HuH-7.5 (cell line): Measurements from ENCODE around the gene CLCA2.
"Not testable (repeated sequence)": the region's sequence is repeated elsewhere in the genome, so short reads cannot be mapped to it uniquely, and the experiment has no call there.

ENCODE experiments used
- DNase-seq: peaks from one replicate; pipeline ENCODE4 v3.0.0; 2011; ENCODE audit warnings: low spot score

CLCA2 gene

DNA sequence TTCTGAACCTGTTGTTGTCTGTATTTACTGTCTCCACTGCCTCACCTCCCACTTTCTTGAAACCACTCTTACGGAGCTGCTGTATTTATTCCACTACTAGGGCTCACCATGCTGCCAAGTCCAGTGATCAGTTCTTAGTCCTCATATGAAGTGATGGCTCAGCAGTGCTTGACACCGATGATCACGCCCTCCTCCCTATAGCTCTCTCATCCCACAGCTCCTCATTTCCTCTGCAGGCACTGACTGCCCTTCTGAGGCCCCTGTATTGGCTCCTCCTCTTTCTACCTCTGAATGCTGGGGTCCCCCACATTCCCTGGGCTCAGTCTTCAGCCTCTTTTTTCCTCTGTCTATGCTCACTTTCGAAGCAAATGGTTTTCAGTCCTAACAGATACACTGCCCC, 48.2 kb downstream of the CLCA2 start:
- DNase-seq: no peak

DNA sequence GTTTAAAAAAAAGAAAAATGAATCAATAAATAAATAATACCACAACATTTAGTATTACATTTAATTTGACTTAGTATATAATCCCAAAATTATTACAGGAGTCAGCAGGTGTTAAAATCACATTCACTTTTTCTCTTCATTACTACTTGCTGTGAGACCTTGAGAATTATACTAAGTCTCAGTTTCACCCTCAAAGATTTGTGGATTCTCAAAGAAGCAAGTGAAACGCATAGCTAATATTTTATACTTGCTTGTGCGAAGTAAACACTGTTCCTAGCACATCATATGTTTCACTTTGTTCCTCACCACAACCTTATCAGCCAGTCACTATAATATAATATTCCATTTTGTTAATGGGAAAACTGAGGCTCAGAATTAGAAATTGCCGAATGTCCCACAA, 48.8 kb downstream of the CLCA2 start:
- DNase-seq: no peak

GRCh38 chr1:86477256-86477655, 53.3 kb downstream of the CLCA2 start:
- DNase-seq: no peak

DNA sequence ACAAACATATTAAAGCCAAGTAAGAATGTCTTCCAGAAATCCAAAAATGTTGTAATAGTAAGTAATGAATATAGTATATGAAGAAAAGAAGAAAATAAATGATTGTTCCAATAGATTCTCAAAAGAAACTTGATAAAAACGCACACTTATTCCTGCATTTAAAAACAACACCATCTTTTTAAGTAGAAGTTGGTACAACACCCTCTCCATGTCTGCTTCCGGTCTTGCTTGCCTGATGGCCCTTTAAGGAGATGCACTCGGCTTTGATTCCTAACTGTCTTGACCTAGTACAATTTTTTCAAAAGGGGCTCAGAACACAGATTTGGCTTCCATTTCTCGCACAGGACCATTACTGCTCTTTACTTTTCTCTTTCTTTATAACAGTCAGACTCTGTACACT, 53.7 kb downstream of the CLCA2 start:
- no peak for DNase-seq

DNA sequence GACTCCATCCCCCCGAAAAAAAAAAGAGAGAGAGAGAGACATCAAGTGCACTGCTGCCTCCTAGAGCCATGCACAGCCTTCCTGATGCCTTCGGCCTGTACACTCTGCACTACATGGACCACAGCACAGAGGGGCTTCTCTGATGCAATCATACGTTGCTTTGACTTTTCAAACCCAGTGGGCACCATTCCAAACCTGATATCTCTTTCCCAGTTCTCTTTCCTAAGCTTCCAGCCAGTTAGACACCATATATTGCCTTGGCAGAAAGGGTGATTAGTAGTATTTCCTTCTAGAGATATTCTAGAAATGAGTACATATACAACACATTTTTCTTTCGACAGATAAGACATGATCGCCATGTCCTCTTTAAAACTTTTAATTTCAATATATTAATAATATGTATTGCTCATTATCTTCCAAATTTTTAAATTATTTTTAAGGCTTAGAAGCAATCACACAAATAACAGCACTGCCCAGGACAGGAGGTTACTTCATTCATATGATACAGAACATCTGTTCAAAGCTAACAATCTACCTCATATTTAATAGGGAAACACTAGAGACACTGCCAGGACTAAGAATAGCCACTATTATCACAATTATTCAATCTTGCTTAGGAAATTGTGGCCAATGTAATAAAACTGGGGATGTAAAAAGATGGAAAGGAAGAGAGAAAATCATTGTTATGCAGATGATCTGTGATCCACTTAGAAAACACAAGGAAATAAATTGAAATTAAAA, 54.6 kb downstream of the CLCA2 start:
- no peak for DNase-seq

- no peak for DNase-seq
Measured at GRCh38 chr1:86481966-86482365, 58.0 kb downstream of the CLCA2 start.

DNA sequence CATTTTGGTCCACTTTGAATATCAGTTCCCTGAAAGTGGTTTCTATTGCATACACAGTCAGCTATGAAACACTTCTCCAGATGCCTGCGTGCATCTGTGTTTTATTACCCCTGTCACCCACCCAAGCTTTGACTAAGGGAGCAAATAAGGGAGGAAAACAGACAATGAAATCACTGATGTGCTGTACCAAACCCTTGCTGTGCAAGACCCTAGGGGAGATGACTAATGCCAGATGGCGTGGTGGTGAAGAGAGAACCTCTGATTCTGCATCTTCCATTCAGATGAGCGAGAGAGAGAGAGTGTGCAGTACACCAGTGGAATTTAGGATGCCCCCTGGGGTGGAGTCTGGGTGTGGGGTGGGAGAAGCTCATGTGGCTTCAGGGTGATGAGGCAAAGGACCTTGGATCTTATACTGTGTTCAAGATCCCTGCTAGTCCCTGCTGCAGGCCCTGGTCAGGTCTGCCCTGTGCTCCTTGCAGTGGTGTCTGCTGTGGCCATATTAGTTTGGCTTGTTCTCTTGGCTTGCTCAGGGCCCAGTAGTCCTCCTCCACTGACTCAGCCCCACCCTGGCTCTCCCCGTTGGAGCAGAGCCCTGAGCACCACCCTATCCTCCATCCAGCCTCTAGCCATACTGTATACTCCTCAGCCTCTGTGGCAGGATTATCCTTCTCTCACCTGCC, 63.3 kb downstream of the CLCA2 start:
- DNase-seq: no peak

DNA sequence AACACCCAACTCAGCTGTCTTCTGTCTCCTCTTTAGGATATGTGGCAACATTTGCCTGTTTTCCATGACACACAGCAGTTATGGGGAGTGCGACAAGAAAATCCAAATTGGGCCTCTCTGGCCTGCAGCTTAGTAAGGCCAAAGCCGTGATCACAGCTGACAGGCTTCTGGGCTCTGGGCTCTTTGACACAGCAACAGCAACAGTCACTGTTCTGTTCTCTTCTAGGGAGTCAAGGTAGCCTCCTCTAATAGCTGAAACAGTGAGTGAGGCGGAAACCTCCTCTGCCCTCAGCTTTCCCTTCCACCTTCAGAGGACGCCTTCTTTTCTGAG, 63.8 kb downstream of the CLCA2 start:
- no peak for DNase-seq

GRCh38 chr1:86489242-86489878, 65.4 kb downstream of the CLCA2 start:
- no peak for DNase-seq

- DNase-seq: no peak
Measured at GRCh38 chr1:86491171-86491950, 67.4 kb downstream of the CLCA2 start.

DNA sequence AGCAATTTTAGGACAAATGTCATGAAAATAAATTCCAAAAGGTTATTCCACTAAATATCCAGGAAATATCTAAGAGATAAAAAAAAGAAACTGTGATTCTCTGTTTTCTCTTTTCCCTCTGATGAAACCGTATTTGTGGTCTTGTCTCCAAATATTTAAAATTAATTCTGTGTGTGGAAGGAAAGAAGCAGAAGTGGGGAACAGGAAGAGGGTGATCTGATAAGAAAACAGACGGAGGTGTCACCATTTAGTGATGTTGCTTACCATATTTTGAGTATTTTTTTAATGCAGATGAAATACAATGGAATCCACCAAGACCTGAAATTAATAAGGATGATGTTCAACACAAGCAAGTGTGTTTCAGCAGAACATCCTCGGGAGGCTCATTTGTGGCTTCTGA, 74.3 kb downstream of the CLCA2 start:
- DNase-seq: no peak

DNA sequence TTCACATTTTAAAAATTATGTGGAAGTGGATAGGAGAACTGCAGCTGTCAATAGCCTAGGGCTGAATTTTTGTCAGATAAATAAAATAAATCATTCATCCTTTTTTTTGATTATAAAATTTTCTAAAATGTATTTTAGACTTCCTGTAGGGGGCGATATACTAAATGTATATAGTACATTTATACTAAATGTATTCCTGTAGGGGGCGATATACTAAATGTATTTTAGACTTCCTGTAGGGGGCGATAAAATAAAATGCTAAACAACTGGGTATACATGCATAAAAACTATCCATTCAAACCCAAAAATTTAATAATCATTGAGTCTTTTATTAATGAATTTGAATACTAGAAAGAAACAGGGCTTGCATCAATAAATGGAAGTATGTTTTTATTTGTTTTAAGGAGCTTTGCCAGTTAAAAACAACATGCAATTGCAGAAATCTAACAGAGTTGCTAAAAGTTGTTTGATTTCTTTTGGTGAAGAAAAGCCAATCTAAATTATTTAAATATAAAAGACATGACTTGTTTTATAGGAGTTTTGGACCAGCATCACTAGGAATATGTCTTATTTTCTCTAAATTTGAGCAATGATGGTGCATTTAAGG, 76.1 kb downstream of the CLCA2 start:
- DNase-seq: no peak

DNA sequence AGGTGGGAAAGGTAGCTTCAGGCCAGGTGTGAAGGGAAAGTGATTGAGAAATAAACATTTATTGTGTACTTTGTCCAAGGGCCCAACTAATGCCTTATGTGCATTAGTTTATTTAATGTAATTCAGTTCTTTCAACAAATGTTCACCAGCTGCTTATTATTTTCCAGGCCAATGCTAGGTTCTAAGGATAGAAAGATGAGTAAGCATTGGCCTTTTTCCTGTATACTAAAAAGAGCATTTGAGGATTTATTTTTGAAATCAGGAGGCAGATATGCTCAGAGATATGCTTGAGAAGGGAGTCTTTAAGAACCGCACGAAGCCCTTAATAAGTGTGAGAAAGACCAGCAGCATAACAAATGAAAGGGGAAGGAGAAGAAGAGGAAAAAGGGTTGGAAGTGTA, 76.7 kb downstream of the CLCA2 start:
- no peak for DNase-seq

DNA sequence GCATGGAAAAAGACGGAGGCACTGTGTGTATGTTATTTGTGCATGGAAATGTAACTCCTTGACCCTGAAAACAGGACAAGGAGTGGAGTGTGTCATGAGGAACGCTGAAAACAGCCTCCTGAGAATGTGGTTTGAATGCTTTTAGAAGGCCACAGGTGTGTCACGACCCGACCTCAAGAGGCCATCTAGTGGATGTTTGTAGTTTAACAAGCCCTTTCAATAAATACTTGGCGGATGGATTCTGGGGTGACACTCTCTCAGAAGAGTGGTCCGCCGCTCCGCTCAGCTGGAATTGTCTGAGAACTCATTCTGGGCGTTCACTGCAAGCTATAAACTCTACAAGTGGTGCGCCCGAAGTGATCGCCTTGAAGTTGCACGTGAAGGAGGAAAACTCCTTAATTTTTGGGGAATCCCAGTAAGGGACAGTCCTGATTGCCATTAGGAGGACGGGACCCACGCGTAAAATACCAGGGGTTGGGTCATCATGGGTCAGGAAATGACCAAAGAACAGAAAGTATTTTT, 78.2 kb downstream of the CLCA2 start:
- DNase-seq: not testable (repeated sequence)

DNA sequence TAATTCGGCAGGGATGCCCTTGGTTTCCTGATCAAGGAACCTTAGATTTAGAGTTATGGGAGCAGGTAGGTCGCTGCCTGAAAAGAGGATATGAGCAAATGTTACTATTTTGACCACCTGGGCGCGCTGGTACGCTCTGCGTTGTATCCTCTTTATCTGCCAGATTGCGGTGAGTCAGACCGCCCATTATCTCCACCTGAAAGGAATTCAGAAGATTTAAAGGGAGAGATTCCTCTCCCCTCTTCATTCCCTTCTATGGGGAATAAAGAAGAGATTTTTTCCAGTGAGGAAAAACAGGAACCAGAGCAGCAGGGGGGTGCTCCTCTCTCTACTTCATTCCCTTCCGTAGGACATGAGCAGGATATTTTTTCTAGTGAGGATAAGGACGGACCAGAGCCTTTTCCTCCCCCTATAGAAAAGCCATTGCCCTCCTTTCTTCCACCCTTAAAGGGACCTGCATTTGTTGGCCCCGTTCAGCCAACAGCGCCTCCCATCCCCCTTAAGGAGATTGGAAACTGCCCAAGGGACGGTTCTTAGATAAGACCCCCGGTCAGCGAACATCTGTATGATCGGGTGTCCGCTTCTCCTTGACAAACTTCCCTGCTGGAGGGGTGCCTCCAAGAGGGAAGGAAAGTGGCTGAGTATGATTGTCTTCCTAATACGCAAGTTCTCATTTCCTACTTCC, 78.9 kb downstream of the CLCA2 start:
- no peak for DNase-seq

- DNase-seq: no peak
Measured at GRCh38 chr1:86503406-86504136, 79.6 kb downstream of the CLCA2 start.

GRCh38 chr1:86504137-86504479, 80.1 kb downstream of the CLCA2 start:
- no peak for DNase-seq

DNA sequence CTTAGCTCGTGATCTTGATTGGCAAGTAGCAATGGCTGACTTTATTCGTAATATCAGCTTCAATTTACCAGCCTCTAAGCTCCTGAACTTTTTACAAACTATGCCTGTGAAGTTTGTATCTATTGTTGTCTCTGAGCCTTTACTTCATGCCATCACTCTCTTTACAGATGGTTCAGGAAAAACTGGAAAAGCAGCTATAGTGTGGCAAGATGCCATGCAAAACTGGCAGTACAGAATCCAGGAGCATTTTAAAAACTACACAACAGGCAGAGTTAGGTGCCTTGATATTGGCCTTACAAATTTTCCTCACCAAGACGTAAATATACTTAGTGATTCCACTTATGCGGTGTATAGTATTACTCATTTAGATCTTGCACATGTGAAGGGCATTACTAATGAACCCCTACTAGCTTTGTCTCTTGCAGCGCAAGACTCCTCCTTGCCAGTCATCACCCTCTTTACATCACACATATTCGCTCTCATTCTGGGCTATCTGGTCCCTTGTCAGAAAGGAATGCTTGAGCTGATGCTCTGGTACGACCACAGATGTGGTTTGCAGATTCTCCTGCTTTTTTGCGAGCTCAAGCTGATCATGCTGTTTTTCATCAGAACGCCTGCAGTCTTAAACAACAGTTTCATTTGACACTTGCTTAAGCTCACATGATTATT, 81.1 kb downstream of the CLCA2 start:
- DNase-seq: no peak

- DNase-seq: no peak
Measured at GRCh38 chr1:86505564-86505902, 81.6 kb downstream of the CLCA2 start.
